Gastrocnemius medialis (tissue), 4 donors: Measurements from ENCODE around the gene USP12.

Source experiments
- POLR2A ChIP-seq, 2 donors: fragments of 450-650 bp; IDR thresholded peaks; one replicate each; pipeline ENCODE4 v1.6.1; 2017; ENCODE audit warnings: antibody characterized with exemption in 2 of 2, mild to moderate bottlenecking in 2 of 2, moderate library complexity in 2 of 2
- TF ChIP-seq, protein P1 (sequence below), 5 experiments: fragments of 450-650 bp in 3 of 5; fragments of 200-600 bp in 2 of 5; sonication (generic) in 2 of 5; IDR thresholded peaks in 4 of 5; conservative IDR thresholded peaks in 1 of 5; 1 replicate in 4 of 5; 2 replicates in 1 of 5; pipeline ENCODE4 v1.5.1; 2016 to 2019; ENCODE audit warnings: antibody characterized with exemption in 5 of 5, mild to moderate bottlenecking in 3 of 5, moderate library complexity in 3 of 5

DNA sequence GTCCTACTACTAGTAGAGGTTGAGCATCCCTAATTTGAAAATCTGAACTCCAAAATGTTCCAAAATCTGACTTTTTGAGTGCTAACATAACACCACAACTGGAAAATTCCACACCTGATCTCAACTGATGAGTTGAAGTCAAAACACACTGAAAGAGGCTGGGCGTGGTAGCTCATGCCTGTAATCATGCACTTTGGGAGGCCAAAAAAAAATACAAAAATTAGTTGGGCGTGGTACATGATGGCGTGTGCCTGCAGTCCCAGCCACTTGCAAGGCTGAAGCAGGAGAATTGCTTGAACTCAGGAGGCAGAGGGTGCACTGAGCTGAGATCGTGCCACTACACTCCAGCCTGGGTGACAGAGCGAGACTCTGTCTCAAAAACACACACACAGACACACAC, 29.9 kb downstream of the USP12 start:
- TF ChIP-seq, protein P1, sequence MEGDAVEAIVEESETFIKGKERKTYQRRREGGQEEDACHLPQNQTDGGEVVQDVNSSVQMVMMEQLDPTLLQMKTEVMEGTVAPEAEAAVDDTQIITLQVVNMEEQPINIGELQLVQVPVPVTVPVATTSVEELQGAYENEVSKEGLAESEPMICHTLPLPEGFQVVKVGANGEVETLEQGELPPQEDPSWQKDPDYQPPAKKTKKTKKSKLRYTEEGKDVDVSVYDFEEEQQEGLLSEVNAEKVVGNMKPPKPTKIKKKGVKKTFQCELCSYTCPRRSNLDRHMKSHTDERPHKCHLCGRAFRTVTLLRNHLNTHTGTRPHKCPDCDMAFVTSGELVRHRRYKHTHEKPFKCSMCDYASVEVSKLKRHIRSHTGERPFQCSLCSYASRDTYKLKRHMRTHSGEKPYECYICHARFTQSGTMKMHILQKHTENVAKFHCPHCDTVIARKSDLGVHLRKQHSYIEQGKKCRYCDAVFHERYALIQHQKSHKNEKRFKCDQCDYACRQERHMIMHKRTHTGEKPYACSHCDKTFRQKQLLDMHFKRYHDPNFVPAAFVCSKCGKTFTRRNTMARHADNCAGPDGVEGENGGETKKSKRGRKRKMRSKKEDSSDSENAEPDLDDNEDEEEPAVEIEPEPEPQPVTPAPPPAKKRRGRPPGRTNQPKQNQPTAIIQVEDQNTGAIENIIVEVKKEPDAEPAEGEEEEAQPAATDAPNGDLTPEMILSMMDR (IDR thresholded peaks at IDR 0.05 in 4 of 5, conservative IDR thresholded peaks at IDR 0.05 in 1 of 5), result no peak
- no peak for TF ChIP-seq POLR2A (IDR thresholded peaks at IDR 0.05)
